CD14-positive monocyte (primary cell): ENCODE data around the gene ZNF280C. TPM values are rescaled to one million over a fixed set of nuclear protein-coding genes. Genes with fewer than 3 reads are reported as not detected.
"Not testable (repeated sequence)": the region's sequence is repeated elsewhere in the genome, so short reads cannot be mapped to it uniquely, and the experiment has no call there.

Source experiments
- DNase-seq, 3 donors: peaks; one replicate each; pipeline ENCODE4 v3.0.0-alpha.2; 2011 to 2022
- H2AFZ ChIP-seq: 2 replicates; pipeline ENCODE4 v1.6.0; 2012; ENCODE audit warnings: mild to moderate bottlenecking, low read depth, low read length, inconsistent platforms; ENCODE audit not compliant: insufficient read depth, poor library complexity, severe bottlenecking
- H3K27ac ChIP-seq, 2 donors: 1 replicate in 1 of 2; 2 replicates in 1 of 2; pipeline ENCODE4 v1.5.1; 2012 to 2013; ENCODE audit warnings: low read length in 2 of 2, control low read depth in 1 of 2, inconsistent platforms in 1 of 2, low read depth in 1 of 2, mild to moderate bottlenecking in 1 of 2
- H3K27me3 ChIP-seq, 2 donors: one replicate each; pipeline versions ENCODE4 v1.6.0 to v1.6.1; 2011 to 2013; ENCODE audit warnings: low read length in 2 of 2; ENCODE audit not compliant: control insufficient read depth in 2 of 2, insufficient read depth in 2 of 2
- H3K36me3 ChIP-seq, 2 donors: replicated peaks in 1 of 2; 1 replicate in 1 of 2; 2 replicates in 1 of 2; pipeline versions ENCODE4 v1.5.1 to v1.6.1; 2012 to 2013; ENCODE audit warnings: low read length in 2 of 2, control low read depth in 1 of 2, inconsistent platforms in 1 of 2, mild to moderate bottlenecking in 1 of 2; ENCODE audit not compliant: insufficient read depth in 2 of 2, control insufficient read depth in 1 of 2
- H3K4me1 ChIP-seq, 2 donors: 1 replicate in 1 of 2; 2 replicates in 1 of 2; pipeline versions ENCODE4 v1.5.1 to v1.6.1; 2012 to 2013; ENCODE audit warnings: low read length in 2 of 2, control low read depth in 1 of 2, inconsistent platforms in 1 of 2, mild to moderate bottlenecking in 1 of 2, moderate library complexity in 1 of 2; ENCODE audit not compliant: insufficient read depth in 2 of 2, control insufficient read depth in 1 of 2
- H3K4me2 ChIP-seq: replicated peaks from 2 replicates; pipeline ENCODE3; 2012; ENCODE audit warnings: low read length, moderate library complexity, mild to moderate bottlenecking; ENCODE audit not compliant: poor library complexity, severe bottlenecking; ENCODE audit errors: extremely low read depth
- H3K4me3 ChIP-seq, 3 experiments: fragments of 200-600 bp in 1 of 3; sonication (generic) in 1 of 3; replicated peaks in 1 of 3; 1 replicate in 2 of 3; 2 replicates in 1 of 3; pipeline ENCODE4 v1.5.1; 2011 to 2013; ENCODE audit warnings: low read length in 3 of 3, mild to moderate bottlenecking in 3 of 3, control low read depth in 2 of 3, low read depth in 2 of 3, inconsistent platforms in 1 of 3, moderate library complexity in 1 of 3
- H3K79me2 ChIP-seq: 2 replicates; pipeline ENCODE4 v1.6.0; 2012; ENCODE audit warnings: mild to moderate bottlenecking, control low read depth, inconsistent platforms, low read length, moderate library complexity; ENCODE audit not compliant: insufficient read depth
- H3K9ac ChIP-seq: 2 replicates; pipeline ENCODE4 v1.6.0; 2017; ENCODE audit warnings: low read length, mild to moderate bottlenecking; ENCODE audit not compliant: insufficient read depth, poor library complexity, severe bottlenecking
- H3K9me3 ChIP-seq, 2 donors: replicated peaks in 1 of 2; 1 replicate in 1 of 2; 2 replicates in 1 of 2; pipeline versions ENCODE4 v1.5.1 to v1.6.1; 2012 to 2013; ENCODE audit warnings: low read length in 2 of 2, control low read depth in 1 of 2; ENCODE audit not compliant: control insufficient read depth in 1 of 2, insufficient read depth in 1 of 2
- H4K20me1 ChIP-seq: 2 replicates; pipeline ENCODE4 v1.6.0; 2012; ENCODE audit warnings: mild to moderate bottlenecking, low read length, control low read depth, moderate library complexity; ENCODE audit not compliant: insufficient read depth
- H3K27ac Mint-ChIP-seq, 7 donors: one replicate each; pipeline ENCODE4 v1.8.0; 2020; ENCODE audit warnings: mild to moderate bottlenecking in 7 of 7, mixed read lengths in 7 of 7, moderate library complexity in 6 of 7, inconsistent platforms in 2 of 7
- H3K27me3 Mint-ChIP-seq, 3 donors: one replicate each; pipeline ENCODE4 v1.8.0; 2021 to 2022; ENCODE audit warnings: low read depth in 3 of 3, mild to moderate bottlenecking in 3 of 3, mixed read lengths in 3 of 3, moderate library complexity in 3 of 3, inconsistent platforms in 1 of 3
- H3K36me3 Mint-ChIP-seq, 2 donors: one replicate each; pipeline ENCODE4 v1.8.0; 2020; ENCODE audit warnings: mixed read lengths in 2 of 2, inconsistent platforms in 1 of 2, mild to moderate bottlenecking in 1 of 2
- H3K4me1 Mint-ChIP-seq: one replicate; pipeline ENCODE4 v1.8.0; 2020; ENCODE audit warnings: mild to moderate bottlenecking, mixed read lengths
- H3K4me3 Mint-ChIP-seq, 2 donors: one replicate each; pipeline ENCODE4 v1.8.0; 2020; ENCODE audit warnings: mild to moderate bottlenecking in 2 of 2, mixed read lengths in 2 of 2, moderate library complexity in 1 of 2
- H3K9me3 Mint-ChIP-seq, 7 donors: one replicate each; pipeline ENCODE4 v1.8.0; 2020 to 2022; ENCODE audit warnings: mixed read lengths in 7 of 7, mild to moderate bottlenecking in 6 of 7, moderate library complexity in 6 of 7, inconsistent platforms in 2 of 7
- CTCF ChIP-seq: fragments of 200-600 bp; IDR thresholded peaks from one replicate; pipeline ENCODE4 v1.8.0; 2022; ENCODE audit warnings: antibody characterized with exemption, mild to moderate bottlenecking
- WGBS: methylation state at CpG from one replicate; pipeline ENCODE4 v1.1.5; 2013; ENCODE audit warnings: missing lambda C conversion rate; ENCODE audit not compliant: insufficient coverage; 5-methylcytosine and 5-hydroxymethylcytosine counted together
- intact Hi-C, 2 donors: fragments of 100-400 bp; cut with micrococcal nuclease; formaldehyde crosslinking; loops; one replicate each; pipeline versions ENCODE4 v1.15.0 to v1.15.1; 2023
- polyA plus RNA-seq, 3 donors: library from polyadenylated mRNA; depleted of rRNA in 1 of 3; unstranded in 2 of 3; stranded (reverse) in 1 of 3; fragments of 300-500 nt in 2 of 3; fragments of >200 nt in 1 of 3; fragmentation: Illumina TruSeq in 2 of 3; gene quantifications; 1 replicate in 2 of 3; 2 replicates in 1 of 3; pipeline ENCODE4 v1.2.3, GENCODE V29; 2012 to 2021

ZNF280C gene
- polyA plus RNA-seq, 3 donors: 0.66 to 1.8 (median 1.3) TPM

- Histone ChIP-seq H3K9me3 (no peaks in the 10 kb centered on the region), H4K20me1 (no peaks in the 10 kb centered on the region), H3K4me3 (no peak overlapping the region), H2AFZ (no peak overlapping the region), H3K27ac (no peak overlapping the region), H3K9ac (no peak overlapping the region), H3K4me1 (no peaks in the 10 kb centered on the region), H3K36me3 (no peaks in the 10 kb centered on the region), H3K27me3 (no peaks in the 10 kb centered on the region), H3K79me2 (no peaks in the 10 kb centered on the region), H3K4me2 (no peak overlapping the region)
- intact Hi-C loops: no loop called here
- no peaks in the 10 kb centered on the region for H3K4me1 Mint-ChIP-seq
- H3K36me3 Mint-ChIP-seq: no peaks in the 10 kb centered on the region
- no CpG with 5 or more reads among the region's 3 CpGs for WGBS
- no peak for DNase-seq
- no peak overlapping the region for H3K27ac Mint-ChIP-seq
- H3K9me3 Mint-ChIP-seq: peaks cover 0 to 3% (median 0%) of the 10 kb centered on the region in 7 donors
- H3K4me3 Mint-ChIP-seq: no peak overlapping the region
- H3K27me3 Mint-ChIP-seq: peaks cover 0 to 9% (median 3%) of the 10 kb centered on the region in 3 donors
- TF ChIP-seq CTCF: no peak
These were observed 13.5 kb upstream of the ZNF280C start for GRCh38 chrX:130282151-130282550.

GRCh38 chrX:130280901-130281300 lies 12.2 kb upstream of the ZNF280C start:
- H3K9me3 Mint-ChIP-seq: peaks cover 0 to 3% (median 0%) of the 10 kb centered on the region in 7 donors
- no peak overlapping the region for H2AFZ ChIP-seq
- H3K9ac ChIP-seq: no peak overlapping the region
- H3K4me1 Mint-ChIP-seq: no peaks in the 10 kb centered on the region
- no peak overlapping the region for H3K27ac Mint-ChIP-seq
- peaks cover 0 to 9% (median 3%) of the 10 kb centered on the region in 3 donors for H3K27me3 Mint-ChIP-seq
- H3K4me2 ChIP-seq: no peak overlapping the region
- DNase-seq: no peak
- H3K4me3 Mint-ChIP-seq: no peak overlapping the region
- H3K27me3 ChIP-seq: no peaks in the 10 kb centered on the region
- H3K27ac ChIP-seq: no peak overlapping the region
- H3K36me3 ChIP-seq: no peaks in the 10 kb centered on the region
- no peaks in the 10 kb centered on the region for H4K20me1 ChIP-seq
- H3K4me3 ChIP-seq: no peak overlapping the region
- no CpG with 5 or more reads among the region's 3 CpGs for WGBS
- no peaks in the 10 kb centered on the region for H3K9me3 ChIP-seq
- no peaks in the 10 kb centered on the region for H3K4me1 ChIP-seq
- no peak for TF ChIP-seq CTCF
- intact Hi-C loops: no loop called here
- no peaks in the 10 kb centered on the region for H3K36me3 Mint-ChIP-seq
- no peaks in the 10 kb centered on the region for H3K79me2 ChIP-seq

DNA sequence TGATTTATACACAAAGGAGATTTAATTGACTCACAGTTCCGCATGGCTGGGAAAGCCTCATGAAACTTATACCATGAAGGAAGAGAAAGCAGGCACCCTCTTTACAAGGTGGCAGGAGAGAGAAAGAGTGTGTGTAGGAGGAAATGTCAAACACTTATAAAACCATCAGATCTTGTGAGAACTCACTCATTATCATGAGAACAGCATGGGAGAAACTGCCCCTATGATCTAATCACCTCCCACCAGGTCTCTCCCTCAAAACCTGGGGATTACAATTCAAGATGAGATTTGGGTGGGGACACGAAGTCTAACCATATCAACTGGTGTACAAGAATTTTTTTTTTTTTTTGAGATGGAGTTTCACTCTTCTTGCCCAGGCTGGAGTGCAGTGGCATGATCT lies 3.6 kb upstream of the ZNF280C start:
- H3K4me3 ChIP-seq, H3K36me3 ChIP-seq, H3K36me3 Mint-ChIP-seq, H3K79me2 ChIP-seq, H3K4me1 ChIP-seq, H3K4me1 Mint-ChIP-seq, H3K4me2 ChIP-seq, H3K27me3 ChIP-seq, H3K4me3 Mint-ChIP-seq, intact Hi-C loops, H3K9ac ChIP-seq, H2AFZ ChIP-seq, H3K27me3 Mint-ChIP-seq, DNase-seq, H3K9me3 ChIP-seq, H4K20me1 ChIP-seq, H3K27ac ChIP-seq, H3K27ac Mint-ChIP-seq: not testable (repeated sequence)
- peaks cover 0 to 20% (median 7%) of the 10 kb centered on the region in 7 donors for H3K9me3 Mint-ChIP-seq
- WGBS: no CpG with 5 or more reads among the region's 2 CpGs
